GM12878 (cell line): ENCODE measurements around the gene NRBP1. TPM values are rescaled to one million over a fixed set of nuclear protein-coding genes. Genes with fewer than 3 reads are reported as not detected.

Source experiments
- BCLAF1 ChIP-seq: fragments of 450-650 bp; IDR thresholded peaks from 2 replicates; pipeline ENCODE4 v1.6.1; 2017; ENCODE audit warnings: antibody characterized with exemption, mild to moderate bottlenecking, moderate library complexity
- E2F4 ChIP-seq: IDR thresholded peaks from 2 replicates; pipeline ENCODE4 v1.6.1; 2012; ENCODE audit warnings: low read depth, low read length, improper control_type of control experiment
- GATAD2B ChIP-seq: fragments of 450-650 bp; conservative IDR thresholded peaks from 2 replicates; pipeline ENCODE4 v1.6.1; 2017; ENCODE audit warnings: low read depth, mild to moderate bottlenecking, moderate library complexity
- IKZF1 ChIP-seq: fragments of 450-650 bp; conservative IDR thresholded peaks from 2 replicates; pipeline ENCODE4 v1.6.1; 2017; ENCODE audit warnings: antibody characterized with exemption, mild to moderate bottlenecking
- IRF3 ChIP-seq: fragments of 450-650 bp; IDR thresholded peaks from 2 replicates; pipeline ENCODE4 v1.6.1; 2014; ENCODE audit warnings: mild to moderate bottlenecking
- MEF2B ChIP-seq: fragments of 450-650 bp; IDR thresholded peaks from 2 replicates; pipeline ENCODE4 v1.6.1; 2018; ENCODE audit warnings: mild to moderate bottlenecking, moderate library complexity; ENCODE audit not compliant: partially characterized antibody, poor library complexity, severe bottlenecking
- NKRF ChIP-seq: fragments of 450-650 bp; conservative IDR thresholded peaks from 2 replicates; pipeline ENCODE4 v1.6.1; 2017; ENCODE audit warnings: mild to moderate bottlenecking, moderate library complexity
- PBX3 ChIP-seq: IDR thresholded peaks from 2 replicates; pipeline ENCODE4 v1.6.1; 2011; ENCODE audit warnings: mild to moderate bottlenecking, low read depth, low read length, moderate library complexity; ENCODE audit not compliant: insufficient replicate concordance
- TCF12 ChIP-seq: IDR thresholded peaks from 2 replicates; pipeline ENCODE4 v1.6.1; 2011; ENCODE audit warnings: low read depth, mild to moderate bottlenecking, low read length
- TCF7 ChIP-seq: IDR thresholded peaks from 2 replicates; pipeline ENCODE4 v1.6.1; 2014; ENCODE audit warnings: antibody characterized with exemption, borderline replicate concordance
- WRNIP1 ChIP-seq: IDR thresholded peaks from 2 replicates; pipeline ENCODE4 v1.6.1; 2011; ENCODE audit warnings: low read depth, low read length, improper control_type of control experiment, borderline replicate concordance
- YBX1 ChIP-seq: fragments of 450-650 bp; IDR thresholded peaks from 2 replicates; pipeline ENCODE4 v1.6.1; 2016; ENCODE audit warnings: antibody characterized with exemption
- ZSCAN29 ChIP-seq: fragments of 450-650 bp; IDR thresholded peaks from 2 replicates; pipeline ENCODE4 v1.6.1; 2017; ENCODE audit warnings: mild to moderate bottlenecking, moderate library complexity
- polyA plus RNA-seq, 11 experiments: library from polyadenylated mRNA; depleted of rRNA in 4 of 11; unstranded in 6 of 11; stranded (reverse) in 5 of 11; fragments of >200 nt; fragmentation: Nextera tagmentation in 4 of 11; fragmentation: Illumina TruSeq in 1 of 11; extraction: Ambion mirVana in 4 of 11; extraction: Trizol in 1 of 11; gene quantifications; 1 replicate in 1 of 11; 2 replicates in 10 of 11; pipeline versions ENCODE4 v1.2.1 to v1.2.3, GENCODE V29; 2011 to 2016; ENCODE audit warnings: inconsistent platforms in 2 of 11, missing spikeins in 2 of 11, low read depth in 1 of 11
- total RNA-seq, 4 experiments: library from RNA; depleted of rRNA in 3 of 4; stranded (reverse); fragments of >200 nt in 3 of 4; fragmentation: Illumina TruSeq in 1 of 4; extraction: Trizol in 1 of 4; gene quantifications; 2 replicates each; pipeline versions ENCODE4 v1.2.1 to v1.2.3, GENCODE V29; 2013 to 2021
- TF ChIP-seq, protein P1 (sequence below): fragments of 450-650 bp; IDR thresholded peaks from 2 replicates; pipeline ENCODE4 v1.6.1; 2018; ENCODE audit warnings: mild to moderate bottlenecking, low read depth, moderate library complexity; ENCODE audit not compliant: partially characterized antibody
- TF ChIP-seq, protein P2 (sequence below): IDR thresholded peaks from 2 replicates; pipeline ENCODE4 v1.6.1; 2012; ENCODE audit warnings: low read length, inconsistent platforms

Gene NRBP1
- total and polyA plus RNA-seq, 10 of the 15 experiments (the other 5 are each of a cell fraction or from before 2014, with no cell fraction given) = 5.7 to 136 (median 66.1) TPM

DNA sequence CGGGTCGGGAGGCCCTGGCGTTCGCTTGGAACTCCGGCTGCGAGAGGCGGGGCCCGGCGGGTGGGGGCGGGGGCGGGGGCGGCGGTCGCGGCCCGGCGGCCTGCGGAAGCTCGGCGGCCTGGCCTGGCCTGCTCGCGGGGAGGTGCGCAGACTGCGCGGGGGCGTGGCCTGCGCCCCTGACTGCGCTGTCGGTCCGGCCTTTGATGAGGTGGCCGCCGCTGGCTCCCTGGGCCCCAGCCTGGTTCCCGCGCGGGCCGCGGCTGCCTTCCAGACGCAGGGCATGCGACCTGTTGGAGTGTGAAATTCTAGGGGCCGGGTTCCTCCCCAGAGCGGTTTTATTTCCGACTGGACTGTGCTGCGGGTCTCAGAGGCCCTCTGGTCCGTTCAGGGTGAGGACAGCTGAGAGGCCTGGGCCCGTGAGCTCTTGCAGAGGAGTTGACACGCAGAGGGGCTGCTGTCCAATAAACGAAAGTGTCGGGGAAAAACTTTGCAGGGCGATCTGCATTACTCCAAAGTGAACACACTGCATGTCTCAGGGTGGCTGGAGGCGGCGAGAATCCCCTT lies 629 bp downstream of the NRBP1 start (continued):
- TF ChIP-seq, protein P1, sequence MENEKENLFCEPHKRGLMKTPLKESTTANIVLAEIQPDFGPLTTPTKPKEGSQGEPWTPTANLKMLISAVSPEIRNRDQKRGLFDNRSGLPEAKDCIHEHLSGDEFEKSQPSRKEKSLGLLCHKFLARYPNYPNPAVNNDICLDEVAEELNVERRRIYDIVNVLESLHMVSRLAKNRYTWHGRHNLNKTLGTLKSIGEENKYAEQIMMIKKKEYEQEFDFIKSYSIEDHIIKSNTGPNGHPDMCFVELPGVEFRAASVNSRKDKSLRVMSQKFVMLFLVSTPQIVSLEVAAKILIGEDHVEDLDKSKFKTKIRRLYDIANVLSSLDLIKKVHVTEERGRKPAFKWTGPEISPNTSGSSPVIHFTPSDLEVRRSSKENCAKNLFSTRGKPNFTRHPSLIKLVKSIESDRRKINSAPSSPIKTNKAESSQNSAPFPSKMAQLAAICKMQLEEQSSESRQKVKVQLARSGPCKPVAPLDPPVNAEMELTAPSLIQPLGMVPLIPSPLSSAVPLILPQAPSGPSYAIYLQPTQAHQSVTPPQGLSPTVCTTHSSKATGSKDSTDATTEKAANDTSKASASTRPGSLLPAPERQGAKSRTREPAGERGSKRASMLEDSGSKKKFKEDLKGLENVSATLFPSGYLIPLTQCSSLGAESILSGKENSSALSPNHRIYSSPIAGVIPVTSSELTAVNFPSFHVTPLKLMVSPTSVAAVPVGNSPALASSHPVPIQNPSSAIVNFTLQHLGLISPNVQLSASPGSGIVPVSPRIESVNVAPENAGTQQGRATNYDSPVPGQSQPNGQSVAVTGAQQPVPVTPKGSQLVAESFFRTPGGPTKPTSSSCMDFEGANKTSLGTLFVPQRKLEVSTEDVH = no peak
- no peak for TF ChIP-seq PBX3
- no peak for TF ChIP-seq MEF2B
- TF ChIP-seq YBX1 = no peak
- no peak for TF ChIP-seq E2F4
- TF ChIP-seq TCF7 = peak; percentile 73
- peak; percentile 11; the same call in 1 of the 2 replicates for TF ChIP-seq NKRF
- TF ChIP-seq ZSCAN29 = no peak
- no peak for TF ChIP-seq WRNIP1
- TF ChIP-seq GATAD2B = no peak
- no peak for TF ChIP-seq BCLAF1
- TF ChIP-seq TCF12 = no peak
- TF ChIP-seq IKZF1 = peak; percentile 49; the same call in 1 of the 2 replicates
- TF ChIP-seq, protein P2, sequence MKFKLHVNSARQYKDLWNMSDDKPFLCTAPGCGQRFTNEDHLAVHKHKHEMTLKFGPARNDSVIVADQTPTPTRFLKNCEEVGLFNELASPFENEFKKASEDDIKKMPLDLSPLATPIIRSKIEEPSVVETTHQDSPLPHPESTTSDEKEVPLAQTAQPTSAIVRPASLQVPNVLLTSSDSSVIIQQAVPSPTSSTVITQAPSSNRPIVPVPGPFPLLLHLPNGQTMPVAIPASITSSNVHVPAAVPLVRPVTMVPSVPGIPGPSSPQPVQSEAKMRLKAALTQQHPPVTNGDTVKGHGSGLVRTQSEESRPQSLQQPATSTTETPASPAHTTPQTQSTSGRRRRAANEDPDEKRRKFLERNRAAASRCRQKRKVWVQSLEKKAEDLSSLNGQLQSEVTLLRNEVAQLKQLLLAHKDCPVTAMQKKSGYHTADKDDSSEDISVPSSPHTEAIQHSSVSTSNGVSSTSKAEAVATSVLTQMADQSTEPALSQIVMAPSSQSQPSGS = no peak
- no peak for TF ChIP-seq IRF3
